ENCODE measurements around the gene SND1.

GRCh38 chr7:127858091-127858914 lies 206.3 kb downstream of the SND1 start:
- TF ChIP-seq CTCF (conservative IDR thresholded peaks at IDR 0.05; ENCODE audit: low read depth, low read length) (no peak), FOS (IDR thresholded peaks at IDR 0.05; ENCODE audit: low read depth, low read length) (no peak), MAFK (IDR thresholded peaks at IDR 0.05; ENCODE audit: low read depth, low read length) (no peak), POLR2A (IDR thresholded peaks at IDR 0.05; ENCODE audit: low read depth, low read length) (no peak), MXI1 (IDR thresholded peaks at IDR 0.05; ENCODE audit: borderline replicate concordance, low read depth, low read length) (no peak), SMC3 (IDR thresholded peaks at IDR 0.05; ENCODE audit: low read depth, low read length) (no peak), RFX5 (IDR thresholded peaks at IDR 0.05; ENCODE audit: low read depth, low read length) (no peak), CHD1 (IDR thresholded peaks at IDR 0.05; ENCODE audit: low read depth, low read length) (no peak)
